GM21390 (cell line): ENCODE measurements around the gene TFF2.

Experiments
- ATAC-seq: cut with Tn5 transposase; IDR thresholded peaks from one replicate; pipeline ENCODE4 v1.9.1; 2021; ENCODE audit not compliant: unreplicated experiment

Gene TFF2

DNA sequence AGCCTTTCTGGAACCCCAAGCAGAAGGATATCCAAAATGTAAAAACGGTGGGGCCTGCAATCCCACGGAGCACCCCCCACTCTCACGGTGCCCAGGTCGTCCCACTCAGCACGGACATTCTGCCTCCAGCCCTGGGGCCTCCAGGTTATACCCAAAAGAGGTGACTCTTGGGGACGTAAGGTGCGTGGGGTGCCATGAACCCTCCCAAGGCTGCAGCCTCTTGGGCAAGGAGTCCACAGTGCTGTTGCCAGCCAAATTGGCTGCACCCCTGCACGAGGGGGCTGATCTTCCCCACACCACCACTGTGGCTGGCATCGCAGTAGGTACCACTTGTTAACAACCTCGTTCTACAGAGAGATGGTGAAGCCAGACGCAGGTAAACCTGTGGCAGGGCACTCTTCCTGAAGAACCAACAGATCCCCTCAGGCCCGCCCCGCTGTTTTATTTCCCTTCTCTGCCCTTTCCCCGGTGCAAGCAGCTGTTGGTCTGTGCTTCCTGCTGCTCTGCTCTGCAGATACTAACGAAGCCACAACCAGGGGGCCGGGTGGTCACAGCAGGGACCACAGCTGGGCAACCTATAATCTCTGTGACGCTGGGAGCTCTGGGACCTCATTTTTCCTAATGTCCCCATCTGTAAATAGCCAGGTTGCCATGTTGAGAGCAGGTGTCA lies 44.3 kb downstream of the TFF2 start:
- ATAC-seq = no peak

DNA sequence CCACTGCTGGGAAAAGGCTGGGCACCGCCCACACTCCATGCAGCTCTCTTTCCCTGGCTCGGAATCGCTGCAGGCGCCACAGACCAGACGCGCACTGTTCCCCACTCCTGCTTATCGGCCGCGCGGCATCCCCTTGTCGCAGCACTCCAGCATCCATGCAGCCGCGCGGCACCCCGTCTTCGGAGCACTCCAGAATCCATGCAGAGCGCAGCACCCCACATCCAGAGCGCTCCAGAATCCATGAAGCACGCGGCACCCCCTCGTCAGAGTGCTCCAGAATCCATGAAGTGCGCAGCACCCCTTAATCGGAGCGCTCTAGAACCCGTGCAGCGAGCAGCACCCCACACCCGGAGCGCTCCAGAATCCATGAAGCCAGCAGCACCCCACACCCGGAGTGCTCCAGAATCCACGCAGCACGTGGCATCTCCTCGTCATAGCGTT lies 45.1 kb downstream of the TFF2 start:
- ATAC-seq = no peak

DNA sequence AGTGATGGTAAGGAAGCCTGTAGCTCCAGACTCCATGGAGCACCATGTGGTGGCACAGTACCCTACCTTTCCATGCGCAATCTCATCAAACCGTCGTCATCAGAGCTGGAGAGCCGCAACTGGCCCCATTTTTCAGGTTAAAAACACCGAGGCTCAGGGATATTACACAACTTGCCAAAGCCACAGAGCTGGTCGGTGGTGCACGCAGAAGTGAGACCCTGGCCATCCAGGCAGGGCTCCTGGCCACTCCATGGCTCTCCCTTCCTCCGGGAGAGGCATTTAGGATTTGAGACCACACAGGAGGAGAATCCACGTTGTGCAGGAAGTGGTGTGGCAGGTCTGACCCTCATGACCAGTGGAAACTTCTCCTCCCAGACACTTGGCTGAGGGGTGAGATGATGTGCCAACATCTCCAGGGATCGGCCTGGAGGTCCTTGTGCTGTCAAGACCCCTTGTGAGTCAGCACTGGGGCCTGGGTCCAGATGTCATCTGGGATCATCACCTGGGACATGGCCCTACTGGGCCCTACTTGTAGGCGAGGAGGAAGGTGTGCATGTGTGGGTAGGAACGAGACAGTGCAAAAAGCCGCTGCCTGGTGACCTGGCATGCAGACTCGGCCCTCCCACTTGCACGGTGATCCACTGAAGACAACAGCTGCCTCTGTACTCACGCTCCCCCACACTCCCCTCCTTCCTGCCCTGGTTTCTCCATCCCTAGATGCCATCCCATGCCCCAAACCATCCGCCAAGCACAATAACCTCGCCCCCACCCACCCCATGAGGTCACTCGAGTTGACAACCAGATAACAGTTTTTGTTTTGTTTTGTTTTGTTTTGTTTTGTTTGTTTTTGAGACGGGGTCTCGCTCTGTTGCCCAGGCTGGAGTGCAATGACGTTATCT lies 46.0 kb downstream of the TFF2 start:
- no peak for ATAC-seq

DNA sequence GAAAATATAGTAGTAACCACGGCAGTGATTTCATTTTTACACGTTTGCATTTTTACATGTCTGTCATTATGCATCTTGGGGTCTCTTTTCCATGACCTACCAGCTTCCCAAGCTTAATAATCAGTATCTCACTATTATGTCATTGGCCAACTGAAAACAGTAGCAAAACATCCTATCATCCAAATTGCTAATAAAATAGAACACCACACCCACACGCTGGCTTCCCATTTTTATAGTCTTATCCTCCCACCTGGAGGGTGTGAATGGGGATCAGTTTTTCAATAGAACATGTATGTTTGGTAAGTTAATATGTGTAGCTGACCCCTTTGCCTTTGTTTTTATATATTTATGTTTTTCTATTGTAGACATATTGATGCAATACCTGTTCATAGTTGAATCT lies 47.4 kb downstream of the TFF2 start:
- no peak for ATAC-seq

DNA sequence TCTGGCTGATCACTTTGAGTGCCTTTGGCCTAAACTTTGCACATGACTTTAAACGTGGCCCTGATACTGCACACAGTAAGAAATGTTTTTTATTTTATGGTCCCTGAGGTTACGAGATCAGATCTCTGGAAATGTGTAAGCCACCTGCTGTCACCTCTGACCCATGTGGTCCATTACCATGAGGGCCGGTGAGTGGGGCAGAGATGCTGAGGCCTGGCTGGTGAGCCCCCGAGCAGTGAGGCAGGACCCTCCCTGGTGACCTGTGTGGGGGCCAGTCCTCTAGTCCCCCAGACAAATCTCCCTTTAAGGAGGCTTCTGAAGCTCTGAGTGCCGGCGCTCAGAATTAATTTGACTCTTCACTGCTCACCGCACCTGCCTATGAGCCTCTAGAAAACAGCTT lies 48.0 kb downstream of the TFF2 start:
- no peak for ATAC-seq

DNA sequence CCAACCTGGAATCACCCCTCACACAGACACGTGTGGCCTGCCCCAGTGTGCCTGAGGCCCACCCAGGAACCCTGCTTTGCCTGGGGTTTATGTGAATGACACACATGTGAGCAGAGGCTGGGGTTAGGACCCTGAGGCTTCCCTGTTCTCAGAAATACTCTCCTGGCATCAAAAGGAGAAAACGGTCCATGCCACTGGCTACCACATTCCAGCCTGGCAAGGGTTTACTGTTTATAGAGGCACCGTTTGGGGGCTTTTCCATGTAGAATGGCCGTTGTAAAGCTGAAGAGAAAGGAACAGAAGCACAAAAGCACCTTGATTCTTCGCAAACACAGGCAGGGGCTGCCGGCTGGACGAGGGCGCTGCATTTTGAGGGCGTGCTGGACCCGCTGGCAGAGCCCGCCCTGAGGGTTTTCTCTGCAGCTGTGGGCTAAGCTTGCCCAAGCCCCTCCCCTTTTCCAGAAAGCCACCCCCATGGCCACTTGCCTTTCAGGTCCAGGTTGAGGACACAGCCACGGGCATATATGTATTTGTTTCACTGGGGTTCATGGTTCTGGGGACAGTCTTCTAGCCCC lies 48.6 kb downstream of the TFF2 start:
- ATAC-seq = no peak

DNA sequence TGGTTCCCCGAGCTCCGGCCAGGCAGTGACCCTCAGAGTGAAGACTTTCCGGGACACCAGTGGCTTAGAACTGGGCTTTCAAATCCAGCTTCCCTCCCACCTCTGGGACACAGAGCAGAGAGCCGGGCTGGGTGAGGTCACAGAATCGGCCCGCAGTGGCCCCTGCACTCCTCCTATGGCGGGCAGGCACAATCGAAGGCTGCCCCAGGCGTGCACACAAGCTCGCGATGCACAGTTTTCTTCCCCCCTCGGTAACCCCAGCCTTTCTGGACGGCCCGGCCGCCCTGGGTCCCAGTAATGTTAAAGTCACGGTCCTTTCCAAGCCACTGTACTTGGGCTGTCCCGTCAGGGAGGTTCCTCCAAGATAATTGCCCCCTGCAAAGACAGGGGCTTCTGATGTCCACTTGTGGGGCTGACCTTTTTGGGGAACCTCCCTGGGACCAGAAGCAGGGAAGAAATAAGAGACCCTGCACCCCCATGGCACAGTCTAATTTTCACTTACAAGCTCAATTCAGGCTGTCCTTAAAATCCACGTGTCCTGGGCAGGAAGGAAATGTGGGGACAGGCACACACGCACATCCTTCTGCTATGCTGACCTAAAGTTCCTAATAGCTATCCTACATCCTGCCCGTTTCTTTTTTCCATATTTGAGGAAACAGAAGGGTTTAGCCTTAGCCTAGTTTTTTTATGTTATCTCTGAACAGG lies 49.3 kb downstream of the TFF2 start:
- ATAC-seq = no peak

DNA sequence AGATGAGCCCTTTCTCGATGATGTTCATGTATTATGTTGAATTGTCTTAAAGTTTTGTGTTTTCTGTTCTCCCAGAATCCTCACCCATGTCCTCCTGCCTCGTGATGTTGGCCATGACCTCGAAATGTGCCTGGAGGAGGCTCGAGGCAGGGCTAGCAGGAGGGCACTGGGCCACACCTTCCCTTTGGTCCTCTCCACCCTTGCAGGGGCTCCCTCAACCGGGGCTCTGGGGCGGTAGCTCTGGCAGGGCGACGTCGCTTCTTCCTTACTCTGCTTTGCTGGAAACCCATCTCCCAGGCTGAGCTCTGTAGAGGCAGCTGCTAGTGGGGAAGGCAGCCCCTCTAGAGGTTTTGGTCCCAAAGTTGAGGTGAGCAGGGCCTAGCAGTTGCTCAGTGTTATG lies 49.8 kb downstream of the TFF2 start:
- ATAC-seq = no peak

DNA sequence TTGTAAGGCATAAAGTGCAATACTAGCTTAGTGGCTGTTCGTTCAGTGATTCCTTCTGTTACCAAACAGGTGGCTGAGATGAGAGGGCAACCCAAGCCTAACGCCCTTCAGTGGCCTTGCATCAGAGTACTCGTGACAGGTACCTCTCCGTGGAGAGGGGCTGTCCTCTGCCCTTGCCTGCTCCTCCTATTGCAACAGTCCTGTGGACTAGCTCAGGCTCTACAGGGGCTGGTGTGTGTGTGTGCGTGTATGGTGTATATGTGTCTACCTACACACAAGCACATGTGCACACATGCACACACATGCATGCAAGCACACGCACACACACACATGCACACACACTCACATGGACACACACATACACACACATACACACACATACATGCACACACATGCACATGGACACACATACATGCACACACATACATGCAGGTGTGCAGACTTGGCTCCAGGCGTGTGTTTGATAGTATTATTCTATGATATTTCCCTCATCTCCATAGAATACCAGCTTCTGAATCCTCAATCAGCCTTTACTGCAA lies 50.7 kb downstream of the TFF2 start:
- ATAC-seq = no peak

DNA sequence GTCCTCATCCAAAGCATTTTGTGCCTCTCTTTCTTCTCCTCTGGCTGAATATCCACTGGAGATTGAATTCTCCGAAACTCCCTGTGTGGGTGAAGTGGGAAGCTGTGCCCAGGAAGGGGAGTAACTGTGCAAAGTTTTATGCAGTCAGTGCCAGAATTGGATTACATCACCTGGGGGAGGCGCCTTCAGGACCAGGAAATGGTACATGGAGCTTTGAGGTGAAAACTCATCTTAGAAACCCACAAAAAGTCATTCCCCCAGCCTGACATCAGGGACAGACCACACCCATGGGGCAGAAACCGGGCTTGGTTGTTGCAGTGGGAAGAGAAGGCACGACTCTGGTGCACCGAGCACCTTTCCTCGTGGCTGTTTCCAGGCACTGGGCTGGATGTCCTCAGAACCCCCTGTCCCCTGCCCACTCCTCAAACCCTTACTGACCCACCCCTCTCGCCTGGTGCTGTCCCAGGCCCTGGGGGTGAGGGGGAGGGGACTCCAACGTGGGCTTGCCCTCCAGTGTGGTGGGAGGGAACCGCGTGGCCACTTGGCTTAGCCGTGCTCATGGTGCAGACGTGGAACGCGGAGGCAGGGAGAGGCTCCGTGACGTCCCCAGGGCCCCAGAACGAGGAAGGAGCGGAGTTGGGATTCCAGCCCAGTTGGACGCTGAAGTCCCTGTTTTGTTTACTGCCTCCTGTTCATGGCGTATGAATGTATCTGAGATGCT lies 51.3 kb downstream of the TFF2 start:
- ATAC-seq = no peak

DNA sequence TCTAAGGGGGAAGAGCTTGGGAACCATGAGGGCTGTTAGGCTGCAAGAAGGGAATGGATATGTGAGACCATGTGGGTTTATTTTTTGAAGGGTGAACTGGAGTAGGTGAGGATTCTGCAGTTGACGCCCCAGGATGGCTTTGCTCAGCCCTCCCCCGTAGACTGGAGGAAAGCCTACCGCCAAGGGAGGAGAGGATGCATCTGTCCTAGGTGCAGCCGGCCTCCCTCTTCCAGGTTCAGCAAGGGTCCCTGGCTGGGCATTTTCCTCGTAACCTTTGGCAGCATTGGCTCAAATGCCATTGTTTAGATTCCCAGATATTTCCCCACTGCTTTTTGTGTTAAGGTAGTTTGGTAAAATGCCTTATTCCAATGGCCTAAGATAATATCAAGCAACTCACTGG lies 52.1 kb downstream of the TFF2 start:
- no peak for ATAC-seq

DNA sequence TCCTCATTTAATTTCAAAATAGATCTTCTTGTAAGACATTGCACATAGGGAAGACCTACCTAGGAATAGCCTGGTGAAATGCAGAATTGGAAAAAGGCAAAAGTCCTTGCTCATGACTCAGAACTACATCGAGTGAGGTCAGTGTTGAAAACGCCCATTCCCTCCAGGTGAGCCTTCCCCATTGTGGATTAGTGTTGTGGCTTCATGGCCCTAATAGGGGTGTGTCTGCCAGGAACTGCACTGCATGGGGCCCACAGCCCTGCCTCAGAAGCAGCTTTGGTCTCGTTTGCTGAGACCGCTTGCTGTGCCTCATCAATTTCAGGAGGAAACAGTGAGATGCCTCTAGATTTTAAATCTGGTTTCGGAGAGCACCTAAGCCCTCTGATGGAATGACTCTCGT lies 52.6 kb downstream of the TFF2 start:
- ATAC-seq = no peak

DNA sequence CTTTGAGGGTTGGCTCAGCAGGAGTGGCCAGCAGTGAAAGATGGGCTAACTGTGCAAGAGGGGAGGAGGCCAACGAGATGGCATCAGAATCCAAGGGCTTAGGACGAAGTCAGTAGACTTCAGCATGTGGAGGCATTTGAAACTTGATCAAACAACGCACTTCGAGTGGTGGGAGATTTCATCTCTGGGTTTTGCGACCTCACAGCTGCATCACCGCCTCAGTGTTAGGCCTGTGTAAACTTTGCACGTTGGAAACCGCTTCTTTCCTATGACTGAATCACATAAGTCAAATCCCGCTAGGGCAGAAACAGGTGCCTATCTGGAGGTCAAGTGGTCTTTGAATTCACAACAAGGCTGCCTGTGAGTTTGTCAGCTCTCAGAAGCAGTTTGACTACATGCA lies 53.4 kb downstream of the TFF2 start:
- ATAC-seq = no peak

DNA sequence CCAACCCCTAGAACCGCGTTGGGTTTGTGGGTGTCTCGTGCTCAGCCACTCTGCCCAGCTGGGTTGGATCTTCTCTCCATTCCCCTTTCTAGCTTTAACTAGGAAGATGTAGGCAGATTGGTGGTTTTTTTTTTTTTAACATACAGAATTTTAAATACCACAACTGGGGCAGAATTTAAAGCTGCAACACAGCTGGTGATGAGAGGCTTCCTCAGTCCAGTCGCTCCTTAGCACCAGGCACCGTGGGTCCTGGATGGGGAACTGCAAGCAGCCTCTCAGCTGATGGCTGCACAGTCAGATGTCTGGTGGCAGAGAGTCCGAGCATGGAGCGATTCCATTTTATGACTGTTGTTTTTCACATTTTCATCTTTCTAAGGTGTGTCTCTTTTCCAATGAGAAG lies 54.3 kb downstream of the TFF2 start:
- no peak for ATAC-seq
